ENCODE measurements around the gene RBM43.
A peak's percentile ranks its signal among the peaks of the same experiment; 100 is the strongest.

The RBM43 gene

GRCh38 chr2:151306621-151307020 is 45.0 kb upstream of the RBM43 start:
- H3K27ac ChIP-seq (ENCODE audit: extremely low read depth, low read depth, low read length) = no peak overlapping the region
- peaks cover 7% of the 10 kb centered on the region; the same call in 1 of the 2 replicates for H3K4me1 ChIP-seq (ENCODE audit: control insufficient read depth, insufficient read depth, low read length)
- CTCF ChIA-PET = no interaction called here
- H3K36me3 ChIP-seq (ENCODE audit: control insufficient read depth in 2 of 2, insufficient read depth in 1 of 2, low read length in 2 of 2) = no peaks in the 10 kb centered on the region
- no peak overlapping the region for H3K4me3 ChIP-seq (ENCODE audit: low read depth, low read length)
- POLR2A ChIA-PET = interaction anchor here (0.6 kb wide), 1 partner anchor 221 kb away, joined by 3 read pairs; no protein-coding TSS in a partner anchor
- no peaks in the 10 kb centered on the region for H3K9me3 ChIP-seq (ENCODE audit: control insufficient read depth, insufficient read depth, low read depth, low read length)
- TF ChIP-seq, protein P1, sequence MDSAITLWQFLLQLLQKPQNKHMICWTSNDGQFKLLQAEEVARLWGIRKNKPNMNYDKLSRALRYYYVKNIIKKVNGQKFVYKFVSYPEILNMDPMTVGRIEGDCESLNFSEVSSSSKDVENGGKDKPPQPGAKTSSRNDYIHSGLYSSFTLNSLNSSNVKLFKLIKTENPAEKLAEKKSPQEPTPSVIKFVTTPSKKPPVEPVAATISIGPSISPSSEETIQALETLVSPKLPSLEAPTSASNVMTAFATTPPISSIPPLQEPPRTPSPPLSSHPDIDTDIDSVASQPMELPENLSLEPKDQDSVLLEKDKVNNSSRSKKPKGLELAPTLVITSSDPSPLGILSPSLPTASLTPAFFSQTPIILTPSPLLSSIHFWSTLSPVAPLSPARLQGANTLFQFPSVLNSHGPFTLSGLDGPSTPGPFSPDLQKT (IDR thresholded peaks at IDR 0.05; ENCODE audit: borderline replicate concordance, low read depth, low read length) = no peak
- TF ChIP-seq, protein P2, sequence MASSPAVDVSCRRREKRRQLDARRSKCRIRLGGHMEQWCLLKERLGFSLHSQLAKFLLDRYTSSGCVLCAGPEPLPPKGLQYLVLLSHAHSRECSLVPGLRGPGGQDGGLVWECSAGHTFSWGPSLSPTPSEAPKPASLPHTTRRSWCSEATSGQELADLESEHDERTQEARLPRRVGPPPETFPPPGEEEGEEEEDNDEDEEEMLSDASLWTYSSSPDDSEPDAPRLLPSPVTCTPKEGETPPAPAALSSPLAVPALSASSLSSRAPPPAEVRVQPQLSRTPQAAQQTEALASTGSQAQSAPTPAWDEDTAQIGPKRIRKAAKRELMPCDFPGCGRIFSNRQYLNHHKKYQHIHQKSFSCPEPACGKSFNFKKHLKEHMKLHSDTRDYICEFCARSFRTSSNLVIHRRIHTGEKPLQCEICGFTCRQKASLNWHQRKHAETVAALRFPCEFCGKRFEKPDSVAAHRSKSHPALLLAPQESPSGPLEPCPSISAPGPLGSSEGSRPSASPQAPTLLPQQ (tag by site-specific recombination; IDR thresholded peaks at IDR 0.05) = 0 out of 2 replicates have a peak, but pooled peaks have one; percentile 28
- TF ChIP-seq ZNF529 (tag by site-specific recombination; IDR thresholded peaks at IDR 0.05; ENCODE audit: insufficient replicate concordance) (no peak), ZEB2 (tag by site-specific recombination; IDR thresholded peaks at IDR 0.05) (no peak), PRDM10 (tag by site-specific recombination; IDR thresholded peaks at IDR 0.05) (no peak), ZNF211 (tag by site-specific recombination; IDR thresholded peaks at IDR 0.05; ENCODE audit: low read depth) (no peak), ZFP69B (tag by site-specific recombination; IDR thresholded peaks at IDR 0.05) (no peak), ZNF335 (tag by site-specific recombination; conservative IDR thresholded peaks at IDR 0.05) (0 out of 2 replicates have a peak, but pooled peaks have one; percentile 22), OVOL3 (tag by site-specific recombination; IDR thresholded peaks at IDR 0.05) (no peak), ZNF48 (tag by site-specific recombination; IDR thresholded peaks at IDR 0.05) (no peak), ZNF18 (tag by site-specific recombination; IDR thresholded peaks at IDR 0.05) (no peak), WT1 (tag by site-specific recombination; IDR thresholded peaks at IDR 0.05) (no peak), ZNF747 (tag by site-specific recombination; IDR thresholded peaks at IDR 0.05) (no peak), ZNF114 (tag by site-specific recombination; IDR thresholded peaks at IDR 0.05) (no peak), KLF17 (tag by site-specific recombination; IDR thresholded peaks at IDR 0.05) (no peak), ZNF629 (tag by site-specific recombination; IDR thresholded peaks at IDR 0.05) (no peak), ZBTB8A (tag by site-specific recombination; IDR thresholded peaks at IDR 0.05) (no peak), ZNF214 (tag by site-specific recombination; IDR thresholded peaks at IDR 0.05; ENCODE audit: borderline replicate concordance) (no peak), SP3 (tag by site-specific recombination; IDR thresholded peaks at IDR 0.05) (no peak), GLI4 (tag by site-specific recombination; IDR thresholded peaks at IDR 0.05) (no peak)
- TF ChIP-seq, protein P3, sequence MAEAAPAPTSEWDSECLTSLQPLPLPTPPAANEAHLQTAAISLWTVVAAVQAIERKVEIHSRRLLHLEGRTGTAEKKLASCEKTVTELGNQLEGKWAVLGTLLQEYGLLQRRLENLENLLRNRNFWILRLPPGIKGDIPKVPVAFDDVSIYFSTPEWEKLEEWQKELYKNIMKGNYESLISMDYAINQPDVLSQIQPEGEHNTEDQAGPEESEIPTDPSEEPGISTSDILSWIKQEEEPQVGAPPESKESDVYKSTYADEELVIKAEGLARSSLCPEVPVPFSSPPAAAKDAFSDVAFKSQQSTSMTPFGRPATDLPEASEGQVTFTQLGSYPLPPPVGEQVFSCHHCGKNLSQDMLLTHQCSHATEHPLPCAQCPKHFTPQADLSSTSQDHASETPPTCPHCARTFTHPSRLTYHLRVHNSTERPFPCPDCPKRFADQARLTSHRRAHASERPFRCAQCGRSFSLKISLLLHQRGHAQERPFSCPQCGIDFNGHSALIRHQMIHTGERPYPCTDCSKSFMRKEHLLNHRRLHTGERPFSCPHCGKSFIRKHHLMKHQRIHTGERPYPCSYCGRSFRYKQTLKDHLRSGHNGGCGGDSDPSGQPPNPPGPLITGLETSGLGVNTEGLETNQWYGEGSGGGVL (tag by site-specific recombination; IDR thresholded peaks at IDR 0.05) = no peak
- TF ChIP-seq, protein P4, sequence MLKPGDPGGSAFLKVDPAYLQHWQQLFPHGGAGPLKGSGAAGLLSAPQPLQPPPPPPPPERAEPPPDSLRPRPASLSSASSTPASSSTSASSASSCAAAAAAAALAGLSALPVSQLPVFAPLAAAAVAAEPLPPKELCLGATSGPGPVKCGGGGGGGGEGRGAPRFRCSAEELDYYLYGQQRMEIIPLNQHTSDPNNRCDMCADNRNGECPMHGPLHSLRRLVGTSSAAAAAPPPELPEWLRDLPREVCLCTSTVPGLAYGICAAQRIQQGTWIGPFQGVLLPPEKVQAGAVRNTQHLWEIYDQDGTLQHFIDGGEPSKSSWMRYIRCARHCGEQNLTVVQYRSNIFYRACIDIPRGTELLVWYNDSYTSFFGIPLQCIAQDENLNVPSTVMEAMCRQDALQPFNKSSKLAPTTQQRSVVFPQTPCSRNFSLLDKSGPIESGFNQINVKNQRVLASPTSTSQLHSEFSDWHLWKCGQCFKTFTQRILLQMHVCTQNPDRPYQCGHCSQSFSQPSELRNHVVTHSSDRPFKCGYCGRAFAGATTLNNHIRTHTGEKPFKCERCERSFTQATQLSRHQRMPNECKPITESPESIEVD (tag by site-specific recombination; IDR thresholded peaks at IDR 0.05) = no peak
- TF ChIP-seq, protein P5, sequence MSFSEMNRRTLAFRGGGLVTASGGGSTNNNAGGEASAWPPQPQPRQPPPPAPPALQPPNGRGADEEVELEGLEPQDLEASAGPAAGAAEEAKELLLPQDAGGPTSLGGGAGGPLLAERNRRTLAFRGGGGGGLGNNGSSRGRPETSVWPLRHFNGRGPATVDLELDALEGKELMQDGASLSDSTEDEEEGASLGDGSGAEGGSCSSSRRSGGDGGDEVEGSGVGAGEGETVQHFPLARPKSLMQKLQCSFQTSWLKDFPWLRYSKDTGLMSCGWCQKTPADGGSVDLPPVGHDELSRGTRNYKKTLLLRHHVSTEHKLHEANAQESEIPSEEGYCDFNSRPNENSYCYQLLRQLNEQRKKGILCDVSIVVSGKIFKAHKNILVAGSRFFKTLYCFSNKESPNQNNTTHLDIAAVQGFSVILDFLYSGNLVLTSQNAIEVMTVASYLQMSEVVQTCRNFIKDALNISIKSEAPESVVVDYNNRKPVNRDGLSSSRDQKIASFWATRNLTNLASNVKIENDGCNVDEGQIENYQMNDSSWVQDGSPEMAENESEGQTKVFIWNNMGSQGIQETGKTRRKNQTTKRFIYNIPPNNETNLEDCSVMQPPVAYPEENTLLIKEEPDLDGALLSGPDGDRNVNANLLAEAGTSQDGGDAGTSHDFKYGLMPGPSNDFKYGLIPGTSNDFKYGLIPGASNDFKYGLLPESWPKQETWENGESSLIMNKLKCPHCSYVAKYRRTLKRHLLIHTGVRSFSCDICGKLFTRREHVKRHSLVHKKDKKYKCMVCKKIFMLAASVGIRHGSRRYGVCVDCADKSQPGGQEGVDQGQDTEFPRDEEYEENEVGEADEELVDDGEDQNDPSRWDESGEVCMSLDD (tag by site-specific recombination; IDR thresholded peaks at IDR 0.05) = no peak

Measured in HEK293 (cell line).